Endothelial cell of hepatic sinusoid (primary cell): Measurements from ENCODE around the gene EFCAB3.
"Not testable (repeated sequence)": the region's sequence is repeated elsewhere in the genome, so short reads cannot be mapped to it uniquely, and the experiment has no call there.

Source experiments
- in situ Hi-C: cut with HindIII; loops from 2 replicates; pipeline ENCODE4 v1.10.0; 2017; ENCODE audit warnings: low sequenced_read_pairs

Gene EFCAB3

DNA sequence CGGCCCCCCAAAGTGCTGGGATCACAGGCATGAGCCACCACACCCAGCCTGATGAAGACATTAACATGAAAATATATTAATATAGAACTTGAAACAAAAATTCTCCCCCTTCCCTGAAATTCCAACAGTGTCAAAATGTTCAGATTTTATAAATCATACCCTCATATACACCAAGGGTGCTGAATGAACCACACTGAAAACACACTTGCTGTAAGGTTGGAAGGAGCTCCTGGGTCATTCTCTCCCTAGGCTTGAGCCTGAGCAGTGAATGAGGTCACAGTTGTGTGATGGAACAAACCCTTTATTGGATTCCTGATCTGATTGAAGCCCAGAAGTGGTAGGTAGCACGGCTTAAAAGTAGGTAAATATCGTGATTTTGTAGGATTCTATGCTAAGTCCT is at the start of gene EFCAB3:
Gene EFCAB3, plus strand, starts transcription at position 301 of the 400 bp plus-strand sequence. CDS start 2,427 bp downstream, outside the sequence.
- in situ Hi-C loops, result no loop called here

DNA sequence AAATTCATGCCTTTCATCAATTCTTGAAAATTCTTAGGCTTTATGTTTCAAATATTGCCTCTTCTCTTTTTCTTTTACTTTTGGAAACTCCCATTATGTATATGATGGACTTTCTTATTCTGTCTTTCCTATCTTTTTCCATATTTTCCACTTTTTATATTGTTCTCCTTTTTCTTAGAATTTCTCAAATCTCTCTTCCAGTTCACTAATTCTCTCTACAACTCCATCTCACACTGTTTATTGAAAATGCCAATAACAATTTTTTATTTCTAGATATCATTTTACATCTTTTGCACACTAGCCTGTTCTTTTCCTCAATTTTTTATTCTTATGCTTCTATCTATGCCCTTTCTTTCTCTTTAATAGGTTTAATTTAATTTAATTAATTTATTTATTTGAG is 43.8 kb upstream of the EFCAB3 start:
- in situ Hi-C loops, result no loop called here

DNA sequence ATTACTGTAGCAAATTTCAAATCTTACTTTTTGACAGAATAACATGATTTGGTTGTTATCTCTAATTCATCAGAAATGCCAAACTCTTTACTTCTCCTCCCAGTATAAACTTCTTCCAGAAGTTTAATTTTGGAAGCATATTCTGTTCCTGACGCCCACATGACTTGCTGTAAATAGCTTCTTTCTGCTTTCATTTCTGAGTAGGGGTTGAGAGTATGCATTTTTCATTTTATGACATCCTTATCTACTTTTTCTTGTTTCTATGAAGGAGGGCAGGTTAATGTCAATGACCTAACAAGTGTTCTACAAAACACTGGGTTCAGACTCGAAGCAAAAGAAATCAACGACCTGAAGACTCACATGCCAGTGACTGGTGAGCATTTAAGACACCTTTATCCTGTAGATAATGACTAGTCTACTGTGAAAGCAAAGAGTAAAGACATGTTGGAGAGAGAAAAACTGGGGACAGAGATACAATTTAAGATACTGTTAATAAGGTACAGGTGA is 36.5 kb upstream of the EFCAB3 start:
- in situ Hi-C loops, result no loop called here

DNA sequence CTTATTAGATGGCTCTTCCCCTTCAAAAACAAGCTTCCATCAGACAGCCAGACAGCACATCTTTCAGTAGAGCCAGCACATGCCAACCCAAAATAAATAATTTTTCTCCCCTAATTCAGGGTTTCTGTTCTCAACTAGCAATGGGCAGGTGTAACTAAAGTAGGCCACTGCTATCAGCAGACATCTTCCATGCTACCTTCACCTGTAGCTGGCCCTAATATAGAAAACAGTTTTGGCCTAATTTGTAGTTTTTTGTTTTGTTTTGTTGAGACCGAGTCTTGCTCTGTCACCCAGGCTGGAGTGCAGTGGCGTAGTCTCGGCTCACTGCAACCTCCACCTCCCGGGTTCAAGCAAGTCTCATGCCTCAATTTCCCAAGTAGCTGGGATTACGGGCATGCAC is 29.2 kb upstream of the EFCAB3 start:
- in situ Hi-C loops, result no loop called here

DNA sequence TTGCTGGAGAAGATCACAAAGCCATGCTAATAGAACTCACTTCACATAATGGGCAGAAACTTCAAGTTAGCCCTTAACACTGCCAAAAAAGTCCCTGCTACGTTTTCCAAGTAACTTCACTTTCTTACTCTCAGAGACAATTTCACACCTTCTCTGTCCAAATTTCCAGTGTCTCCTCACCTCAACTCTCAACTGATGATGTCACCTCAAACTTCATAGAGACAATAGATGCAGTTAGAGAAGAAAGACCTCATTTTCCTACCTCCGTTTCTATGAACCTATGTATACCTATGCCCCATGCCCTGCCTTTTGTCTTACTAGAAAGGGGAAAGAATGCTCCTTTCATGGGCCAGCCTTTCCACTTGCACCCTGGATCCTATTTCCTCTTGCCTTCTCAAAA is 14.2 kb upstream of the EFCAB3 start:
- in situ Hi-C loops, result no loop called here

DNA sequence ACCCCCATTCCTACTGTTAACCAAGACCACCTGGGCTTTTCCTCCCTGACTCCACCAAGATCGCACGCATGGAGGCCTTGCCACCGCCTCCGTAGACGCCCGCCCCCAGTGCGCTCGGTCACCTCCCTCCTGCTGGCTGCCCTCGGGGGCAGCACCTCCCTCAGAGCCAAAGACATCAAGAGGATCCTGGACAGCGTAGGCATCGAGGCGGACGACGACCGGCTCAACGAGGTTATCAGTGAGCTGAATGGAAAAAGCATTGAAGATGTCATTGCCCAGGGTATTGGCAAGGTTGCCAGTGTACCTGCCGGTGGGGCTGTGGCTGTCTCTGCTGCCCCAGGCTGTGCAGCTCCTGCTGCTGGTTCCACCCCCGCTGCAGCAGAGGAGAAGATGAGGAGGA is 1.2 kb downstream of the EFCAB3 start:
- in situ Hi-C loops, result no loop called here

DNA sequence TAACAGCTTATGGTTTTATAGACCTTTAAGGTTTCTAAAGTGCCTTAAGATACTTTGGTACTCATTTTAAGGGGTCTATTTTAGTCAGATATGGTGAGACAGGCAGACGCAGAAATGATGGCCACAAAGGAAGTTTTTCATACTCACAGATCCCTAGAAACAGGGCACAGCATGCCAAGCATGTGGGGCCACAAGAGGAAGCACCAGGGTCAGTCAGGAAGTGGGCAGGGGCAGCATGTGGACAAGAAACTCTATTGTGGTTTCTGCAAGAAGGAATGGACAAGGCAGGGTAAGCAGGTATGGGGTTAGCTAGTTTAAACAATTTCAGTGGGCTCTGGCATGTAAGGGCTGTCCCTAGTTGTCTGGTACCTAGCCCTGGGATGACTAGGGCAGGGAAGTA is 8.5 kb downstream of the EFCAB3 start:
- in situ Hi-C loops, result no loop called here

DNA sequence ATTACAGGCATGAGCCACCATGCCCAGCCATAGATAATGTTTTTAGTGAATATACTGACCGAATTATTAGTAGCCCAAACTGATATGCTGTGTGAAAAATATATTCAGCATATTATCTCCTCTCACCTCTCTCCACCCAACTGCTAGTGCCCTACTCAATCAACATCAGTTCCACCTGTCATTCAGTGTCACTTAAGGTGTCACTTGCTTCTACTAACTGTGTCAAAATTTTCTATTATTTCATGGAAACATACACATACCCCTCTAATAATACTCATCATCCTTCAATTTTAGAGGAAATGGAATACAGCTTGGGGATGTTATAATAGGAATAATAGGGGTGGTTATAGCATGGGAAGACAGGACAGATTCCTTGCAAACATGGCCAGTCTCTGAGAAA is 12.6 kb downstream of the EFCAB3 start:
- in situ Hi-C loops, result no loop called here

DNA sequence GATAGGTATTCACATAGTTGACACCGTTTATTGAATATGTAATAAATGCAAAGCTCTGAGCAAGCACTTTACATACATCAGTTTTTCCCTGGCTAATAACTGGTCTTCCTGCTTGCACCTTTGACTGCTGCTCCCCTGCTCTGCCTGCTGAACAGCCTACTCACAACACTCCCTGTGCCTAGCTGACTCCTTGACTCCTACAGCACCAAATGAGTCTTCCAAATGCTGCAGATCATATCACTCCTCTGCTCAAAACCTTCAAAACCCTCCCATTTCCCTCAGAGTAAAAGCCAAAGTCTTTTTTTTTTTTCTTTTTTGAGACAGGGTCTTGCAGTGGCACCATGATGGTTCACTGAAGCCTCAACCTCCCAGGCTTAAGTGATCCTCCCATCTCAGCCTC is 18.5 kb downstream of the EFCAB3 start:
- in situ Hi-C loops, result no loop called here

DNA sequence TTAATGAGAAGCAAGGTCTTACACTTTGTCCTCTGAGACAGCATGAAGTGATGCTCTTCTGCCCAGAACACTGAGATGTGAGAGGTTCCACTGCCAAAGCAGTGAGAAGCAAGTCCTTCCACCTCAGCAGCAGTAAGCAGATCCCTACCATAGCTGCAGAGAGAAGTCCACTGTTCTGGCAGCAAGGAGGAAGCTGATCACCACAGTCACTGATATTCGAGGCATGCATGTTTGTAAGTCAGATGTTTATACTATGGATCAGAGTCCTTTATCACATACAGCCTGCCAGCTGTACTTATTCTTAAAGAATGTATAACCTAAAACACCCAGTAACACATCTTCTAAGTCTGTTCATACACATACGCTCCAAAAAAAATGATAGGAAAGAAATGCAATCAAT is 25.1 kb downstream of the EFCAB3 start:
- in situ Hi-C loops, result no loop called here

DNA sequence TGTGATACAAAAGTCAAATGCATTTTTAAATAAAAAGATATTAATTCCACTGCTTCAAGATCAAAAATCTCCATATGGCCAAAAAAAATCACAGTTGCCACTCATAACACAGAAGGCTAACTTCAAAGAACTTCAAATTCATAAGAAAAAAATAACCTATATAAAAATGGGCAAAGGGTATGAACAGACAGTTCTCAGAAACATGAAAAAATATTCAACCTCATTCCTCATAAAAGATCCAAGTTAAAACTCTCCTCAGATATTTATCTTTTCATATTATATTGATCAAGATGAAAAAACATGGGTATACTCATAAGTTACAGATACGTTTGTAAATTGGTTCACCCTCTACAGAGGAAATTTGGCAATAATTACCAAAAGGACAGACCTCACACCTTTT is 32.7 kb downstream of the EFCAB3 start:
- in situ Hi-C loops, result not testable (repeated sequence)

DNA sequence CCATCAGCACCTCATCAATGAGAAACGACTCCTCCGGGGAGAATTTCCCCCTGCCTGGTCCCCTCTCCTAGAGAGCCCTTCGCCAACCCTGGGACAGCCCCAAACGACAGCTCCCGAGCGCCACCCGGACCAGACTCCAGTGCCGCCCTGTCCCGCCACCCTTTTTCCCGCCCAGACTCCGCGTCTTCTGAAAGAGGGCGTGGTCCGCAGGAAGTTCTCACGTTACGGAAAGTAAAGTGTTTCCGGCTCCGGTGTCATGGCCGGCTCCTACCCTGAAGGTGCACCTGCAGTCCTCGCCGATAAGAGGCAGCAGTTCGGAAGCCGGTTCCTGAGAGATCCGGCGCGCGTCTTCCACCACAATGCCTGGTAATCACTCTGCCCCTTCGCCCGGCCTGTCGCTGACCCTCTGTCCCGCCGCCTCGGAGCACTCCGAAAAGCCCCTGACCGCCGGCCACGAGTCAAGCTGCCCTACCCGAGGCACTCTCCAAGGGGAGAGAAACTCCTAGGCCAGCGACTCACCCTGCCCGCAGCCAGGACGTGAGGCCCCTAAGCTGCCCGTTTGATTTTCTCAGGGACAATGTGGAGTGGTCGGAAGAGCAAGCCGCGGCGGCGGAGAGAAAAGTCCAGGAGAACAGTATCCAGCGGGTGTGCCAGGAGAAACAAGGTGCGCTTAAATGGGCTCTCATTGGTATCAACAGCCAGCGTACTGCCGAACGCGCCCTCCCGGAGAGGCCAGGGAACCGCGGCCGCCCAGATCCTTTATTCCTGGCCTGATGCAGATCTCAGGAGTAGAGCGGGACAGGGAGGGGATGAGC is 43.5 kb downstream of the EFCAB3 start, which contains the start of gene METTL2A:
Gene METTL2A, plus strand, starts transcription at position 251 of the 815 bp plus-strand sequence. Its CDS starts 6 bp downstream, at position 257.
- in situ Hi-C loops, result not testable (repeated sequence)

DNA sequence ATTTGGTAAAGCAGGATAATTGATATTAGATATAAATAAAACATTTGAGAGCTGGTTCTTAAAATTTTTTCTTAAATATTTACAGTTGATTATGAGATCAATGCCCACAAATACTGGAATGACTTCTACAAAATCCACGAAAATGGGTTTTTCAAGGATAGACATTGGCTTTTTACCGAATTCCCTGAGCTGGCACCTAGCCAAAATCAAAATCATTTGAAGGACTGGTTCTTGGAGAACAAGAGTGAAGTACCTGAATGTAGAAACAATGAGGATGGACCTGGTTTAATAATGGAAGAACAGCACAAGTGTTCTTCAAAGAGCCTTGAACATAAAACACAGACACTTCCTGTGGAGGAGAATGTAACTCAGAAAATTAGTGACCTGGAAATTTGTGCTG is 45.9 kb downstream of the EFCAB3 start:
- in situ Hi-C loops, result not testable (repeated sequence)

DNA sequence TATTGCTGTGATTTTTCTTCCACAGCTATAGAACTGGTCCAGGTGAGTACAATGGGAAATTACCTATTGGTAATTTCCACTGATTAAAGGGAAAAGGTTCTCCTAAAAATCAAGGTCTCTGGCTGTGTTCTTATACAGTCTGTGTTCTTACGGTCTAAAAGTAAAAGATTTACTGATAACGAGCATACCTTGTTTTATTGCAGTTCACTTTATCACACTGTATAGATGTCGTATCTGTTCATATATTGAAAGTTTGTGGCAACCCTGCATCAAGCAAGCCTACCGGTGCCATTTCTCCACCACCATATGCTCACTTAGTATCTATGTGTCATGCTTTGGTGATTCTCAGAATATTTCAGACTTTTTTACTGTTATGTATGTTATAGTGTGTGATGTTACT is 54.9 kb downstream of the EFCAB3 start:
- in situ Hi-C loops, result not testable (repeated sequence)

DNA sequence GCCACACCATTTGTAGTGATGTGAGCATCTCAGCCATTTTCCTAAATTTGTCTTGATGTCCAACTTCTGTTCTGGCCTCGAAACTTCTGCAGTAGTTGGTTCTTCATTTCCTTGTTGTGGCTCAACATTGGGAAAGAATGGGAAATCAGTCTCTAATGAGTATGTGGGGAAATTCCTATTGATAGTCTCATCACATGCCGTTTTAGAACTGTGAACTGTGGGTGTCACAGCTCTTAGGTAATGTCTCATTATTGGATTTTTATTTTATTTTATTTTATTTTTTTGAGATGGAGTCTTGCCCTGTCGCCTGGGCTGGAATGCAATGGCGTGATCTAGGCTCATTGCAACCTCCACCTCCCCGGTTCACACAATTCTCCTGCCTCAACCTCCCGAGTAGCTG is 60.8 kb downstream of the EFCAB3 start:
- in situ Hi-C loops, result not testable (repeated sequence)

DNA sequence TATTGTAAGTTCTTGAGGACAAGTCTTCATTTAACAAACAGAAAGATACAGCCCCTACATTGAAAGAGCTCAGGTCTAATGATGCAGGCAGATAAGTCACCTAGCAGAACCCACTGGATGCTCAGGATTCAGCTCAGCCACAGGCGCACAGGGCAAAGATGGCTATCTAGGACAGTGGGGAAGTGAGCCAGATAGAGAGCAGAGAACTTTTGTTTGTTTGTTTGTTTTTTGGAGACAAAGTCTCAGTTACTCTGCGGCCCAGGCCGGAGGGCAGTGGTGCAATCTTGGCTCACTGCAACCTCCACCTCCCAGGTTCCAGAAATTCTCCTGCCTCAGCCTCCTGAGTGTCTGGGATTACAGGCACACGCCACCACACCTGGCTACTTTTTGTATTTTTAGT is 63.7 kb downstream of the EFCAB3 start:
- in situ Hi-C loops, result no loop called here

DNA sequence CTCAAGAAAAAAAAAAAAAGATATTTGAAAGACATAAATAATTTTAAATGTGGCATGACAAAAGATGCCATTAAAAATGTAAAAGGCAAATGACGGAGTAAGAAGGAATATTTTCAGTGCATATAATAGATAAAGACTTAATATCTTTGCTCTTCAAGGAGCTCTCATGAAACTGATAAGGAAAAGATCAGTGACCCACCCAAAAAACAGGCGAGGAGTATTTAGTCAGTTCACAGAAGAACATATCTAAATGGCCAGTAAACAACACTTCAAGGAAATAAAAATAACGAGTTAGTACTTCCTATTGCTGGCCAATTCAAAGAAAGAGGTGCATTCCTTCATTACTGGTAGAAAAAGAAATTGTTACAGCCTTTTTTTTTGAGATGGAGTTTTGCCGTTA is 65.4 kb downstream of the EFCAB3 start:
- in situ Hi-C loops, result not testable (repeated sequence)

DNA sequence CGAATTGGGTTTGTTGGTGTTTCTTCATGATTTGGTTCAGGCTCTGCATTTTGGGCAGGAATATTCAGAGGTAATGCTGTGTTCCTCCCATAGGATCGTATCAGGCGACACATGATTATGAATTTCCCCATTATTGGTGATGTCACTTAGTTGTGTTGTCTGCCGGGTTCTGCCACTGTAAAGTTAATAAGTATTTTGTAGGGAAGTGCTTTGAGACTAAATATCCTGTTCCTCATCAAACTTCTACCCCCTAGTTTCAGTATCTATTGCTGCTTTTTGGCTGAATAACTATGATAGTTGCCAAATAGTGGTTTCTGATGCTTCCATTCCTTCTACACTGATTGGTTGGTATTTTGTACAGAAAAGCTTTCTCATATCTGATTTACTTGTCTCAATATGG is 71.8 kb downstream of the EFCAB3 start:
- in situ Hi-C loops, result not testable (repeated sequence)

DNA sequence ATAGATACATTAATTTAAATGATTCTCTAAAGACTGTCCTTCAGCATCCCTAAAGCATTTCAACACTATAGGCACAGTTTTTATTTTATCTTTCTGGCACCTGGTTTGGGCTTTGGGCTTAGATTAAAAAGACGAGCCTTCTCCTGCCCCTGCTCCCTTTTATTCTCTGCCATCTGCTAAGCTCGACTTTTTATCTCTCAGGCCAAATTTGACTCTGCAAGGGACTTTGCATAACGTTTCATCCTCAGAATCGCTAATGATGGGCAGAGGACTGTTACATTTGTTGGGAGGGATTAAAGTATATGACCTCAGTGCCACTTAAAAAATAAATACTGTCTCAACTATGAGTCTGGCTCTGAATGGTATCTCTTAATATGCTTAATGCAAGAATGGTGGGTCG is 72.7 kb downstream of the EFCAB3 start:
- in situ Hi-C loops, result not testable (repeated sequence)

DNA sequence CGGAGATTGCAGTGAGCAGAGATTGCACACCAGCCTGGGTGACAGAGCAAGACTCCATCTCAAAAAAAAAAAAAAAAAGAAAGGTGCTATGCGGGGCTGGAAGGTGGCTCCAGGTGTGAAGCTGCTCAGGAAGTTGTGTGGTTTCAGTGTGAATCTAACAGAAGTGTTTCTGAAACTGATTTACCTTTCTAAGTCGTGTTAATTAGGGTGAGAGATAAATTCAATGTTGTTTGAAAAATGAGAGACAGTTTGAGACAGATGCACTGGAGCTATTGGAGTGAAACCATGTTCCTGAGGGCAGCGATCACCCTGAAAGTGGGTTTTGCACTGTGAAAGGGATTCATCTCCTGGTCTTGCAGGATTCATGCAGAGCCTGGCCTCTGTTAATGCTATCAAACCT is 73.3 kb downstream of the EFCAB3 start:
- in situ Hi-C loops, result not testable (repeated sequence)

DNA sequence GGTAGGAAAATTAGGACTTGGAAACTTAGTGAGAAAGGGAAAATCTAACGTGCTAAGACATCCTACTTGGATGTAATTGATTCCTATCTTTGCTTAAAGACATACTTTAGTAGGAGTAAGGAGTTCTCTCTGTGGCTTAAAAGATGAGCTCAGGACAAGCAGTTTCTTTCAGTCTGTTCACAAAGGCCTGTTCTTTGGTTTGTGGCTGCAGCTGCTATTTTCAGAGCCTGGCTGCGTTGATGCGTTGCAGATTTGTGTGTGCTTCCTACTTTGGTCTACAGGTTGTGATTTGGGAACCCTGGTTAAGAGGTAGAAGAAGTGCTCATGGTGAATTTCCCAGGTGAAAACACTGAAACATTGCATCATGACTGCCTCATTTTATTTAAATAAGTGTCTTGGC is 73.8 kb downstream of the EFCAB3 start:
- in situ Hi-C loops, result not testable (repeated sequence)

DNA sequence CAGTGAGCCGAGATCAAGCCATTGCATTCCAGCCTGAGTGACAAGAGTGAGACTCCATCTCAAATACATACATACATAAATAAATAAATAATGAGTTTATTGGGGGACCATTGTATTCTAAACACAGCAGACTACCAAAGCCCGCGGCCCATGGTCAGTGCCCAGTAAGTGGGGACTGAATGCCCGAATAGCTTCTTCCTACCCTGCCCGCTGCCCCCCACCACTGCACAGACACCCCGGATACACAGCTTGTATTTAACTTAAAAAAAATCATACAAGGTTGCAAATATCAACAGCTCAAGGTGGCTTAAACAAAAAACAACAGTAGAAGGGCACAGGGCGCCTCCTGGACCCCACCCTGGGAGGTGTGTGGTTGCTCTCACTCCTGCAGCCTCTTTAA is 75.7 kb downstream of the EFCAB3 start:
- in situ Hi-C loops, result no loop called here

DNA sequence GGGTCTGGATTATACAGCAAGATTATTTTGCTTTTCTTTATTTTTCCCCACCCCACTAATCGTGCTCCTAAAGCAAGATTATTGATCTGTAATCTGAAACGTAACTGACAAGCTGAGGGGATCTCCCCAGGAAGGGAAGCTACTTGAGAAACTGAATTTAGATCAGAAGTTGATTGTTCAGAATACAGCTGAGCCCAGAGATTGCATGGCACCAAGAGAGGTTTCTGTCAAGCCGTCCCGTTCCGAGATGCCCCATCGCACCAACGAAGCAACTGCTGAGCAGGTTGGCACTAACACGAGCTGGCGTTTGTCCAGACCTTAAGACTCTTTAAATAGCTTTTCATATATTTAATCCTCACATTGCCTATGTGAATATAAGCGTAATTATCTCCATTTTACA is 78.1 kb downstream of the EFCAB3 start:
- in situ Hi-C loops, result not testable (repeated sequence)
